GM12864 (cell line): ENCODE results near the gene ABCB1.

ENCODE experiments used
- DNase-seq: peaks from one replicate; pipeline ENCODE4 v3.0.0-alpha.2; 2011; ENCODE audit warnings: low read depth
- H3K4me3 ChIP-seq: 2 replicates; pipeline ENCODE4 v1.5.1; 2011; ENCODE audit warnings: mild to moderate bottlenecking, low read depth, low read length, control low read depth
- CTCF ChIP-seq: IDR thresholded peaks from 2 replicates; pipeline ENCODE4 v1.5.1; 2011; ENCODE audit warnings: low read depth, mild to moderate bottlenecking, moderate library complexity, low read length, control low read depth, inconsistent platforms; ENCODE audit errors: missing control alignments

The ABCB1 gene

GRCh38 chr7:87528730-87529129 is 72.0 kb downstream of the ABCB1 start:
- H3K4me3 ChIP-seq, result no peak overlapping the region
- DNase-seq, result no peak
- TF ChIP-seq CTCF, result no peak

DNA sequence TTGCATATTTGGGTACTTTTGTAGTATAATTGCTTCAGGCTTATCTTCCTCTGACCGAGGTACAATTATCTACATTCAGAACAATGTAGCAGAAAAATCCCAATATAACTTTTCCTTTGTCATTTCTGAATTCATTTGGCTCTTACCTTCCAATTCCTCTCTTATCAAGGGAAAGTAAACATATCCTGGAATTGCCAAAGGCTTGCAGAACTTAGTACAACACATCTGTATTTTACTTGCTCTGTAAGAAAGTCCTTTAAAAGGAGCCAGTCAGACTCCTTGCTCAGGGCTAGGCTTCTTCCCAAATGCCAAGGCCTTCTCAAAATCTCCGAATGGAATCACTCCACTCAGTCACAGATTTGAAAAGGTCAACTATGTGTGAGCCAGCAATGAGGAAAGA is 81.9 kb downstream of the ABCB1 start:
- no peak for DNase-seq
- no peak overlapping the region for H3K4me3 ChIP-seq
- no peak for TF ChIP-seq CTCF

- no peak for TF ChIP-seq CTCF
- no peak overlapping the region for H3K4me3 ChIP-seq
- DNase-seq, result no peak
These were observed 82.8 kb downstream of the ABCB1 start for GRCh38 chr7:87517891-87518290.

DNA sequence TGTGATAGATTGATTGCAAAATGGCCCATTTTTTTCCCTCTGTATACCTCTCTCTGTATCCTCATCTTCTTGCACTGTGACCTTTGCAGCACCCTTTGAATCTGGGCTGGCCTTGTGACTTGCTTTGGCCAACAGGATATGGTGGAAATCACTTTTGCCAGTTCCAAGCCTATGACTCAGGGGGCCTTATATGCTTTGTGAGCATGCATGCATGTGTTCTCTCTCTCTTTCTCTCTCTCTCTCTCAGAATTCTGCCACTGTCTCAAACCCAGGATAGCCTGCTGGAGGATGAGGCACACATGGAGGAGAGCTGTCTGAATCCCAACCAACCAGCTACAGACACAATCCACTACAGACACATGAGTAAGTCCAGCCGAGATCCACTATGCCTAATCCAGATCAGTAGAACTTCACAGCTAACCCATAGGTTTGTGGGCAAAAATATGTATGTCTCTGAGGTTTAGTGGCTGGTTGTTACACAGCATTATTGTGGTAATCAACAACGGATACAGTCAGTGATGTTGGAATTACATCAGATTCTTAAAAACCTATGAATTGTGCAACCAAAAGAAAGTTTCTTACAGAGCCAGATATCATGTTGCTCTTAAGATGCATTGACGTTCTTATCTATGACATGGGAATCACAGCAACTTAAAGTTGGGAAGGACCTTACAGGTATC is 83.4 kb downstream of the ABCB1 start:
- DNase-seq, result no peak
- no peak for TF ChIP-seq CTCF
- H3K4me3 ChIP-seq, result no peak overlapping the region

- DNase-seq, result no peak
- no peak overlapping the region for H3K4me3 ChIP-seq
- no peak for TF ChIP-seq CTCF
These were observed 86.8 kb downstream of the ABCB1 start for GRCh38 chr7:87513735-87514335.

- no peak for TF ChIP-seq CTCF
- DNase-seq, result no peak
- H3K4me3 ChIP-seq, result no peak overlapping the region
These were observed 87.8 kb downstream of the ABCB1 start for GRCh38 chr7:87512906-87513305.

- no peak for DNase-seq
- H3K4me3 ChIP-seq, result no peak overlapping the region
- TF ChIP-seq CTCF, result no peak
These were observed 89.2 kb downstream of the ABCB1 start for GRCh38 chr7:87511510-87511909.
